Effector memory CD4-positive, alpha-beta T cell (primary cell): ENCODE results near the gene CABCOCO1.
"Not testable (repeated sequence)": the region's sequence is repeated elsewhere in the genome, so short reads cannot be mapped to it uniquely, and the experiment has no call there.

Source experiments
- DNase-seq, 3 donors: peaks; one replicate each; pipeline ENCODE4 v3.0.0-alpha.2; 2020
- H3K27ac ChIP-seq: 2 replicates; pipeline ENCODE4 v1.7.0; 2013; ENCODE audit warnings: mild to moderate bottlenecking, low read length, moderate library complexity; ENCODE audit not compliant: insufficient read depth, poor library complexity, severe bottlenecking
- H3K27me3 ChIP-seq: replicated peaks from 2 replicates; pipeline ENCODE4 v1.7.0; 2013; ENCODE audit warnings: mild to moderate bottlenecking, low read length; ENCODE audit not compliant: insufficient read depth, control insufficient read depth, poor library complexity, severe bottlenecking
- H3K36me3 ChIP-seq: 2 replicates; pipeline ENCODE4 v1.7.0; 2013; ENCODE audit warnings: mild to moderate bottlenecking, low read length, moderate library complexity; ENCODE audit not compliant: control insufficient read depth, insufficient read depth
- H3K4me1 ChIP-seq: 2 replicates; pipeline ENCODE4 v1.7.0; 2013; ENCODE audit warnings: low read length, mild to moderate bottlenecking; ENCODE audit not compliant: control insufficient read depth, insufficient read depth, poor library complexity, severe bottlenecking
- H3K4me3 ChIP-seq: 2 replicates; pipeline ENCODE4 v1.7.0; 2013; ENCODE audit warnings: low read length, low read depth, mild to moderate bottlenecking; ENCODE audit not compliant: insufficient read depth, poor library complexity, severe bottlenecking
- H3K9me3 ChIP-seq: 2 replicates; pipeline ENCODE4 v1.7.0; 2013; ENCODE audit warnings: mild to moderate bottlenecking, low read length, moderate library complexity; ENCODE audit not compliant: control insufficient read depth

CABCOCO1 gene

GRCh38 chr10:61731638-61732037 is 68.9 kb downstream of the CABCOCO1 start:
- no peak for DNase-seq
- Histone ChIP-seq H3K9me3 (no peaks in the 10 kb centered on the region), H3K4me1 (no peaks in the 10 kb centered on the region), H3K36me3 (no peaks in the 10 kb centered on the region), H3K27me3 (peaks cover 3% of the 10 kb centered on the region), H3K27ac (no peak overlapping the region), H3K4me3 (no peak overlapping the region)

DNA sequence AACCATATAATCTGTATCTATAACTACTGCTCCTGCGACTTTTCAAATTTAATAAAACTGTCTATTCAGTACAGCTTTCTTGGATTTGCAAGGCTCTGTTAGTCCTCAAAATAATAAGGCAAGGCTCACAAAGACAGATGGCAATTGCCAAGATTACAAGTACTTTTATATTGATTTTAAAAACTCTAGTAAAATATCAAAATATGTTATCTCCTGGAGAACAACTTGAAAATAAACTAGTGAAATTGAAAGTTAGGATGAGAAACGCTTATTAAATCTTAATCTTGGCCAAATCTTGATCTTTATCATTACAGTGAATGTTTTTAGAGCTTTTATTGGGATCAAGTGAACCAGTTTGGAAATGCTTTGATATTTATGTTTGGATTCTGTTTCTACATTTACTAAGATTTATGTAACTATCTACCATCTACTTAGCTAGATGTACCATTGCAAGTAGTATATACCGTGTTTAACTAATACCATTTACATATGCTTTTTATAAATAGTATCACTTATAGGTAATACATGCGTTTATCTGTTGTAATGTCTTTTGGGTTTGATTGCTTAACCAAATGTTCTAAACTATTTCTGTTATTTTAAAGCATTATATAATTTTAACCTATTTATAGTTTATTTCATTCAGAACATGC is 70.0 kb downstream of the CABCOCO1 start:
- H3K27me3 ChIP-seq: peaks cover 3% of the 10 kb centered on the region
- no peak for DNase-seq
- H3K4me1 ChIP-seq: no peaks in the 10 kb centered on the region
- H3K4me3 ChIP-seq: no peak overlapping the region
- no peak overlapping the region for H3K27ac ChIP-seq
- H3K9me3 ChIP-seq: no peaks in the 10 kb centered on the region
- H3K36me3 ChIP-seq: no peaks in the 10 kb centered on the region

DNA sequence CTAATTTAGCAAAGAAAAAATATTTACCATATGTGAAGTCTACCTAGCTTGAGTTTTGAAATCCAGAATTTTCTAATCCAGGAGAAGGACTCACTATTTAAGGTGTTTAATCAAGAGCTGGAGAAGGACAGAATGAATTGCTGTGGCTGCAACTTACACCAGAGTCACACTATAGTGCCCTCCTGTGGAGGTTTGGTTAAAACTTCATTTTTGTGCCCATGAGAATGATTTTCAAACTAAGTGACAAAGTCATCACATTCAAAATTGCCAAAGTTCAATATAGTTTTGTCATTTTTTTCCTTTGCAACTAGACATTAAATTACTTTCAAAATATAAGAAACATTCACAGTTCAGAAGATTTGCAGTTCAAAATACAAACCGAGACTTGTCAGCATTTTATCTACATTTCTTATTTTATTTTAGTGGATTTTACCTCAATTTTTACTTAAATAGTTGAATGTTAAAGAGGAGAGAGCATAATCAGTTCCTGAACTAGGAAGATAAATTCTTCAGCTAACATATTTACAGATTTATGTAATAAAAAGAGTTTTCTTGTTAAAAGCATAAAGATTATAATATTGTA is 70.7 kb downstream of the CABCOCO1 start:
- DNase-seq: no peak
- H3K36me3 ChIP-seq: no peaks in the 10 kb centered on the region
- no peaks in the 10 kb centered on the region for H3K9me3 ChIP-seq
- no peaks in the 10 kb centered on the region for H3K4me1 ChIP-seq
- no peak overlapping the region for H3K4me3 ChIP-seq
- H3K27ac ChIP-seq: no peak overlapping the region
- H3K27me3 ChIP-seq: peaks cover 3% of the 10 kb centered on the region

DNA sequence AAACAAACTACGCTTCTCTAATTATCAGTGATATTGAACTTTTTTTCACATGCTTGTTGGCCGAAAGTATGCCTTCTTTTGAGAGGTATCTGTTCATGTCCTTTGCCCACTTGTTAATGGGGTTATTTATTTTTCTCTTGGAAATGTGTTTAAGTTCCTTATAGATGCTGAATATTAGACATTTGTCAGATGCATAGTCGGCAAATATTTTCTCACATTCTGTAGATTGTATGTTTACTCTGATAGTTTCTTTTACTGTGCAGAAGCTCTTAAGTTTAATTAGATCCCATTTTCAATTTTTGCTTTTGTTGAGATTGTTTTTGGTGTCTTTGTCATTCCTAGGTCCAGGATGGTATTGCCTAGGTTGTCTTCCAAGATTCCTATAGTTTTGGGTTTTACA is 73.2 kb downstream of the CABCOCO1 start:
- DNase-seq: no peak
- no peaks in the 10 kb centered on the region for H3K9me3 ChIP-seq
- H3K36me3 ChIP-seq: no peaks in the 10 kb centered on the region
- no peaks in the 10 kb centered on the region for H3K4me1 ChIP-seq
- H3K27ac ChIP-seq: no peak overlapping the region
- peaks cover 3% of the 10 kb centered on the region for H3K27me3 ChIP-seq
- H3K4me3 ChIP-seq: no peak overlapping the region

GRCh38 chr10:61737455-61737854 is 74.7 kb downstream of the CABCOCO1 start:
- H3K4me1 ChIP-seq, H3K9me3 ChIP-seq: not testable (repeated sequence)

GRCh38 chr10:61742812-61743211 is 80.1 kb downstream of the CABCOCO1 start:
- Histone ChIP-seq H3K4me3 (no peak overlapping the region), H3K9me3 (no peaks in the 10 kb centered on the region), H3K4me1 (no peaks in the 10 kb centered on the region), H3K27ac (no peak overlapping the region), H3K36me3 (no peaks in the 10 kb centered on the region), H3K27me3 (no peaks in the 10 kb centered on the region)
- DNase-seq: no peak

More at GRCh38 chr10:61737455-61737854, 74.7 kb downstream of the CABCOCO1 start:
- not testable (repeated sequence) for DNase-seq, H3K27me3 ChIP-seq, H3K4me3 ChIP-seq, H3K36me3 ChIP-seq, H3K27ac ChIP-seq

DNA sequence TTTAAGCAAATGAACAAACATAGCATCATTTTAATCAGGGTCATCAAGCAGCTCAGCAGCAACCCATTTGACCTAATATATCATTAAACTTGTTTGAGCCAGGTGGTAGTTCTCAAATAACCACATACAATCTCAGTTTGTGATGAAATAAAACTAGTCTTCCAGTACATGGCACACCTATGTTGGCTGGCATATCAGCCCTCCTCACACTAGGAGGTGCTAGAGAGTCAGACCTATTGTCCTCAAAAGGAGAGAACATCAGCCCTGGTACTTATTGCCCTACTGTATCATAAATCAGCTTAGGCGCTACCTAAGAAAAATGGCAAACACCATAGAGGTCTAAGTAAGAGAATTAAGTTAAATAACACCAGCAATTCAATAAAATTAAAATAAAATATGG is 81.7 kb downstream of the CABCOCO1 start:
- no peak overlapping the region for H3K4me3 ChIP-seq
- H3K27me3 ChIP-seq: no peaks in the 10 kb centered on the region
- H3K27ac ChIP-seq: no peak overlapping the region
- H3K36me3 ChIP-seq: no peaks in the 10 kb centered on the region
- no peaks in the 10 kb centered on the region for H3K9me3 ChIP-seq
- no peaks in the 10 kb centered on the region for H3K4me1 ChIP-seq
- DNase-seq: no peak

DNA sequence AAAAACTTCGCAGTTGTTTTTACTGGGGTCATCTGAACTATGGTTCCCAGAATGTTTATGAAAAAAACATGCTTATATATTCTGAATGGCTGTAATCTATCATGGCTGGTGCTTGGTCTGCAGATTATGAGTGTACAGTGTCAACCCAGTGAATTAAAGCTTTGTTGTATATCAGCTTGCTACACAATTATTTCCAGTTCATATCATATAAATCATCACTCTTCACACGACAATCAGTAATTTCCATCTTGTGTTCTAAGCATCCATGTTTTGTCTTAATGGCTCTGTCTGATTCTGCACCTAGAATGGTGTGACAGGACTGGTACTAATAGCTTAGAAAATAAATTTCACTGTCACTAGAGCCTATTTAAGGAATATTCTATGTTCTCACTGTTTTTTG is 83.6 kb downstream of the CABCOCO1 start:
- Histone ChIP-seq H3K4me3 (no peak overlapping the region), H3K4me1 (peaks cover 4% of the 10 kb centered on the region), H3K27me3 (no peaks in the 10 kb centered on the region), H3K9me3 (no peaks in the 10 kb centered on the region), H3K27ac (no peak overlapping the region), H3K36me3 (no peaks in the 10 kb centered on the region)
- no peak for DNase-seq

DNA sequence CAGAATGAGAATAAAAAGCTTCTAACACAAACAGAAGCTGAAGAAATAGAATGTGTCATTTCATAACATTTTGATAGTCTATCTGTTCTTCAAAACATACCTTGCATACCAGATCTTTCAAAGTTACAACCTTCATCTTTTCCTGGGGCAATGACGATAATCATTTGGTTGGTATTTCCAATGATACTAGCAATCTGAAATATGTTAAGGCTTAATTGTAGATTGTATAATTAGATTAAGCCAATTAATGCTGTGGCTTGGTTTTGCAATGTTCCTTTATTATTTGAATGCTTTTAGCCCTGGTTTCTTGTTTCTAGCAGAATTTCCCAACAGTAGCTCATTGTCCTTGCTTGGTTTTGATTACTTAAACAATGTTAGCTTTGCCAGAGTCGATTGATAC is 84.6 kb downstream of the CABCOCO1 start:
- no peak overlapping the region for H3K27ac ChIP-seq
- DNase-seq: no peak
- H3K9me3 ChIP-seq: no peaks in the 10 kb centered on the region
- no peaks in the 10 kb centered on the region for H3K36me3 ChIP-seq
- no peak overlapping the region for H3K4me3 ChIP-seq
- H3K27me3 ChIP-seq: no peaks in the 10 kb centered on the region
- peaks cover 13% of the 10 kb centered on the region for H3K4me1 ChIP-seq

GRCh38 chr10:61749291-61749690 is 86.6 kb downstream of the CABCOCO1 start:
- Histone ChIP-seq H3K4me3 (no peak overlapping the region), H3K27me3 (no peaks in the 10 kb centered on the region)
- DNase-seq: no peak

More at GRCh38 chr10:61749291-61749690, 86.6 kb downstream of the CABCOCO1 start:
- no peaks in the 10 kb centered on the region for H3K9me3 ChIP-seq
- no peak overlapping the region for H3K27ac ChIP-seq
- H3K36me3 ChIP-seq: no peaks in the 10 kb centered on the region
- H3K4me1 ChIP-seq: peaks cover 14% of the 10 kb centered on the region
